ENCODE measurements around the gene HYAL4.
"Not testable (repeated sequence)": the region's sequence is repeated elsewhere in the genome, so short reads cannot be mapped to it uniquely, and the experiment has no call there.

Gene HYAL4

DNA sequence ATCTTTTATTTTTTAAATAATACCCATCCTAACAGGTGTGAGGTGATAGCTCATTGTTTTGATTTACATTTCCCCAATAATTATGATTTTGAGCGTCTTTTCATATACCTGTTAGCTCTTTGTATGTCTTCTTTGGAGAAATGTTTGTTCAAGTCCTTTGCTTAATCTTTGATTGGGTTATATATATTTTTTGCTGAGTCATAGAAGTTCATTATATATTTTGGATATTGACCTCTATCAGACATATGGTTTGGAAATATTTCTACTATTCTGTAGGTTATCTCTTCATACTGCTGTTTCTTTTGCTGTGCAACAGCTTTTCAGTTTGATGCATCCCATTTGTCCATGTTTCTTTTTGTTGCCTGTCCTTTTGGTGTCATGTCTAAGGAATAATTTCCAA is 23.6 kb upstream of the HYAL4 start:
- in situ Hi-C loops (cut with HindIII; ENCODE audit: low sequenced_read_pairs): no loop called here
- H3K4me3 ChIP-seq (ENCODE audit: low read depth, low read length): no peak overlapping the region
- no peak for DNase-seq (ENCODE audit: low read depth, low spot score)
- TF ChIP-seq, protein P1, sequence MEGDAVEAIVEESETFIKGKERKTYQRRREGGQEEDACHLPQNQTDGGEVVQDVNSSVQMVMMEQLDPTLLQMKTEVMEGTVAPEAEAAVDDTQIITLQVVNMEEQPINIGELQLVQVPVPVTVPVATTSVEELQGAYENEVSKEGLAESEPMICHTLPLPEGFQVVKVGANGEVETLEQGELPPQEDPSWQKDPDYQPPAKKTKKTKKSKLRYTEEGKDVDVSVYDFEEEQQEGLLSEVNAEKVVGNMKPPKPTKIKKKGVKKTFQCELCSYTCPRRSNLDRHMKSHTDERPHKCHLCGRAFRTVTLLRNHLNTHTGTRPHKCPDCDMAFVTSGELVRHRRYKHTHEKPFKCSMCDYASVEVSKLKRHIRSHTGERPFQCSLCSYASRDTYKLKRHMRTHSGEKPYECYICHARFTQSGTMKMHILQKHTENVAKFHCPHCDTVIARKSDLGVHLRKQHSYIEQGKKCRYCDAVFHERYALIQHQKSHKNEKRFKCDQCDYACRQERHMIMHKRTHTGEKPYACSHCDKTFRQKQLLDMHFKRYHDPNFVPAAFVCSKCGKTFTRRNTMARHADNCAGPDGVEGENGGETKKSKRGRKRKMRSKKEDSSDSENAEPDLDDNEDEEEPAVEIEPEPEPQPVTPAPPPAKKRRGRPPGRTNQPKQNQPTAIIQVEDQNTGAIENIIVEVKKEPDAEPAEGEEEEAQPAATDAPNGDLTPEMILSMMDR (IDR thresholded peaks at IDR 0.05; ENCODE audit: low read depth, low read length): no peak

DNA sequence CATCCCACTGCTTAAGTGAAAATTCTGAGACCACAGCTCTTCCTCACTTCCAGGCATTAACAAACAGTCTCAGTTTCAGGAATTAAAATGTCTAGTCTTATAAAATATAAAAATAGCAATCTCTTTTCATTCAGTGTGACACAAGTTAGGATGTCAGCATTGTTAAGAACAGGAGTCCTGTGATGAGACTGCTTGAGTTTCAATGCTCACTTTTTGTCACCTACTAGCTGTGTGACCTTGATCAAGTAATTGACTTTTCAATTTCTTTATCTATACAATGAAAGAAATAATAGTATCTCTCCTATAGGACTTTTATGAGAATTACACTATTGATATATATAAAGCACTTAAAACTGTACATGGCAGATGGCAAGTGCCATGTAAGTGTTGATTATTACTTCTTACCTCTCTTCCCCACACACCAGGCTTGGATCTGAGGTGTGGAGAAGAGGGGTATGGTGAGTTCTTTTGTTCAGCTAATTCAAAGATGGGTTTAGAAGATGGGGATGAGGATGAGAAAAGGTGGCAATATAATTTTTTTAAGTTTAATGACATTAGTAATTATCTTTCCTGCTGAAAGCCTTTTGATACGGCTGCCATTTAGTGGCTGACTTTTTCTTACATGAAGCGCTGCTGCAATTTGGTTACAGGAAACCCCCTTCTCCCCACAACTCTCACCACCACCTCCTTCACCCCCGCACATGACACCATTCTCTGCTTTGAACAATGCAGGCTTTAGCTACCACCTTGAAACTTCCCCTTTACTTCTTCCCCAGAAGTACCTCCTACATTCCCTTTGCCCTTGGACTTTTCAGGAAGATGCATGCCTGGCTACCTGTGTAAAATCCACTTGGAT is 20.8 kb upstream of the HYAL4 start:
- in situ Hi-C loops (cut with HindIII; ENCODE audit: low sequenced_read_pairs): no loop called here
- TF ChIP-seq, protein P1 (IDR thresholded peaks at IDR 0.05; ENCODE audit: low read depth, low read length): no peak
- DNase-seq (ENCODE audit: low read depth, low spot score): no peak
- no peak overlapping the region for H3K4me3 ChIP-seq (ENCODE audit: low read depth, low read length)

DNA sequence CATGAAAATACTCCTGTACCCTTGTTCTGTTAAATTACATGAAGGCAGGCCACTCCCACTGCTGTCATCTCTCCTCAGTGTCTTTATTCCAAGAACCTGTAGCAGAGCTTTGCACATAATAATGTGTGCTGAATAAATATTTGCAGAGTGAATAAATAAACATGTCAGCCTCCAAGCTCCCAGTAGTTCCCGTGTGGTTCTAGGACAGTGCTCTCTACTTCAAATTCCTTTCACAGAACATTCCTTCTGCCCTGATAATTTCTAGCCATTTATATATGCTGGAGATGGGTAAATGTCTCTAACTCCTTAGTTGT is 20.3 kb upstream of the HYAL4 start:
- in situ Hi-C loops (cut with HindIII; ENCODE audit: low sequenced_read_pairs): no loop called here
- H3K4me3 ChIP-seq (ENCODE audit: low read depth, low read length): no peak overlapping the region
- TF ChIP-seq, protein P1 (IDR thresholded peaks at IDR 0.05; ENCODE audit: low read depth, low read length): no peak
- DNase-seq (ENCODE audit: low read depth, low spot score): no peak

DNA sequence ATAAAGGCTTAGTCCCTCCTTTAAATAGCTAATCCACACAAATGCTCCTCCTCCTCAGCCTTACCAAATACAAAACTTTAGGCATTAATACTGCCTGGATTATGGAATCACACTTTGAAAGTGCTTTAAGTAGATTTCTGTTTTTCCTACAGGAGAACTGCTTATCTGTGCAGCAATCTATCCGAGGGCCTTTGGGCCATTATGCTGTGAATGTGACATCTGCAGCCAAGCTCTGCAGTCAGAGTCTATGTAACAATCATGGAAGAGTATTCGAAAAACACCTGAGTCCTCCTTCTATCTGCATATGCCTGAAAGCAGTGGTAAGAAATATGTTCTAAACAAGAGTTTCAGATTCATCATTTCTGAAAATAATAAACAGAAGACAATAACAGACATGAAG is 16.2 kb upstream of the HYAL4 start:
- no peak overlapping the region for H3K4me3 ChIP-seq (ENCODE audit: low read depth, low read length)
- DNase-seq (ENCODE audit: low read depth, low spot score): no peak
- in situ Hi-C loops (cut with HindIII; ENCODE audit: low sequenced_read_pairs): no loop called here
- TF ChIP-seq, protein P1 (IDR thresholded peaks at IDR 0.05; ENCODE audit: low read depth, low read length): no peak

DNA sequence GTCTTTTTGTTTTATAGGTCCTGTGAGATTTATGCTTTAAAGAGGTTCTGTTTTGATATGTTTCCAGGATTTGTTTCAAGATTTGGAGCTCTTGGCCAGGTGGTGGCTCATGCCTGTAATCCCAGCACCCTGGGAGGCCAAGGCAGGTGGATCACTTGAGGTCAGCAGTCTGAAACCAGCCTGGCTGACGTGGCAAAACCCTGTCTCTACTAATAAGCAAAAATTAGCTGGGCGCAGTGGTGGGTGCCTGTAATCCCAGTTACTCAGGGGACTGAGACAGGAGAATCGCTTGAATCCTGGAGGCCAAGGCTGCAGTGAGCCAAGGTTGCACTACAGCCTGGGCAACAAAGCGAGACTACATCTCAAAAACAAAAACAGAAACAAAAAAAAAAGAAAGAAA is 8.3 kb upstream of the HYAL4 start:
- no peak overlapping the region for H3K4me3 ChIP-seq (ENCODE audit: low read depth, low read length)
- TF ChIP-seq, protein P1 (IDR thresholded peaks at IDR 0.05; ENCODE audit: low read depth, low read length): no peak
- DNase-seq (ENCODE audit: low read depth, low spot score): no peak
- in situ Hi-C loops (cut with HindIII; ENCODE audit: low sequenced_read_pairs): no loop called here

DNA sequence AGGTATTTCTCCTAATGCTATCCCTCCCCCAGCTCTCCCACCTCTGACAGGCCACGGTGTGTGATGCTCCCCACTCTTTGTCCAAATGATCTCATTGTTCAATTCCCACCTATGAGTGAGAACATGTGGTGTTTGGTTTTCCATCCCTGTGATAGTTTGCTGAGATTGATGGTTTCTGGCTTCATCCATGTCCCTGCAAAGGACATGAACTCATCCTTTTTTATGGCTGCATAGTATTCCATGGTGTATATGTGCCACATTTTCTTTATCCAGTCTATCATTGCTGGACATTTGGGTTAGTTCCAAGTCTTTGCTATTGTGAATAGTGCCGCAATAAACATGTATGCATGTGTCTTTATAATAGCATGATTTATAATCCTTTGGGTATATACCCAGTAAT is 5.9 kb upstream of the HYAL4 start:
- H3K4me3 ChIP-seq (ENCODE audit: low read depth, low read length); DNase-seq (ENCODE audit: low read depth, low spot score); in situ Hi-C loops (cut with HindIII; ENCODE audit: low sequenced_read_pairs): not testable (repeated sequence)

DNA sequence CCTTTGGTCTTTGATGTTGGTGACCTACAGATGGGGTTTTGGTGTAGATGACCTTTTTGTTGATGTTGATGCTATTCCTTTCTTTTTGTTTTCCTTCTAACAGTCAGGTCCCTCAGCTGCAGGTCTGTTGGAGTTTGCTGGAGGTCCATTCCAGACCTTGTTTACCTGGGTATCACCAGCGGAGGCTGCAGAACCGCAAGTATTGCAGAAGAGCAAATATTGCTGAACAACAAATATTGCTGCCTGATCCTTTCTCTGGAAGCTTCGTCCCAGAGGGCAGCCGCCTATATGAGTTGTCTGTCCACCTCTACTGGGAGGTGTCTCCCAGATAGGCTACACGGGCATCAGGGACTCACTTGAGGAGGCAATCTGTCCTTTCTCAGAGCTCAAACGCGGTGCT is 827 bp upstream of the HYAL4 start:
- in situ Hi-C loops (cut with HindIII; ENCODE audit: low sequenced_read_pairs); DNase-seq (ENCODE audit: low read depth, low spot score); H3K4me3 ChIP-seq (ENCODE audit: low read depth, low read length): not testable (repeated sequence)

DNA sequence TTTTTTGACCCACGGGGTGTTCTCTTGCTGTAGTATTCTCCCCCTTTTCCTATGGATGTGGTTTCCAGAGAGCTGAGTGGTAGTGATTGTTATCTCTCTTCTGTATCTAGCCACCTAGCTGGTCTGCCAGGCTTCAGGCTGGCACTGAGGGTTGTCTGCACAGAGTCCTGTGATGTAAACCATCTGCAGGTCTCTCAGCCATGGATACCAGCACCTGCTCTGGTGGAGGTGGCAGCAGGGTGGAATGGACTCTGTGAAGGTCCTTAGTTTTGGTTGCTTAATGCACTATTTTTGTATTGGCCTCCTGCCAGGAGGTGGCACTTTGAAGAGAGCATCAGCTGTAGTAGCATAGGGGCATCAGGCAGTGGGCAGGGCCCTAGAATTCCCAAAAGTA is 851 bp downstream of the HYAL4 start:
- in situ Hi-C loops (cut with HindIII; ENCODE audit: low sequenced_read_pairs): no loop called here
- no peak for DNase-seq (ENCODE audit: low read depth, low spot score)
- no peak overlapping the region for H3K4me3 ChIP-seq (ENCODE audit: low read depth, low read length)
- TF ChIP-seq, protein P1 (IDR thresholded peaks at IDR 0.05; ENCODE audit: low read depth, low read length): no peak

Measured in astrocyte of the spinal cord (primary cell).